ENCODE data around the gene GJB1.

Gene GJB1

DNA sequence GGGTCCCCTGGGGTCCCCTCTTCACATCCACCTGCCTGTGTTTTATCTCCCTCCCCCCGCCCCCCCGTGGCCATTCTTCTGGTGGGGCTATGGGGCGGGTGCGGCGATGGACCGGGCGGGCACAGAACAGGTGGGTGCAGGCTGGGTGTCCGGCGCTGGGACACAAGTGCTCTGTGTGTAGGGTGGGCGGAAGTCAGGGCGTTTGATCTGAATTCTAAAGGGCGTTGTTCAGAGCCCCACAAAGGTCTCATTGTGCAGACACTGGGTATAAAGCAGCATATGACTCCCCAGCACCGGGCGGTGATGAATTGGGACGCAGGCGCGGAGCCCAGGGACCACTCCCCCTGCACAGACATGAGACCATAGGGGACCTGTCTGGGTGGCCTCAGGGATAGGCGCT is at the start of gene GJB1:
Gene GJB1, plus strand, starts transcription at position 296 of the 400 bp plus-strand sequence. CDS start 484 bp downstream, outside the sequence.
- no peak within 1 kb of the TSS for H3K27ac ChIP-seq
- no peak for TF ChIP-seq ZFX (IDR thresholded peaks at IDR 0.05)
- TF ChIP-seq, protein P1, sequence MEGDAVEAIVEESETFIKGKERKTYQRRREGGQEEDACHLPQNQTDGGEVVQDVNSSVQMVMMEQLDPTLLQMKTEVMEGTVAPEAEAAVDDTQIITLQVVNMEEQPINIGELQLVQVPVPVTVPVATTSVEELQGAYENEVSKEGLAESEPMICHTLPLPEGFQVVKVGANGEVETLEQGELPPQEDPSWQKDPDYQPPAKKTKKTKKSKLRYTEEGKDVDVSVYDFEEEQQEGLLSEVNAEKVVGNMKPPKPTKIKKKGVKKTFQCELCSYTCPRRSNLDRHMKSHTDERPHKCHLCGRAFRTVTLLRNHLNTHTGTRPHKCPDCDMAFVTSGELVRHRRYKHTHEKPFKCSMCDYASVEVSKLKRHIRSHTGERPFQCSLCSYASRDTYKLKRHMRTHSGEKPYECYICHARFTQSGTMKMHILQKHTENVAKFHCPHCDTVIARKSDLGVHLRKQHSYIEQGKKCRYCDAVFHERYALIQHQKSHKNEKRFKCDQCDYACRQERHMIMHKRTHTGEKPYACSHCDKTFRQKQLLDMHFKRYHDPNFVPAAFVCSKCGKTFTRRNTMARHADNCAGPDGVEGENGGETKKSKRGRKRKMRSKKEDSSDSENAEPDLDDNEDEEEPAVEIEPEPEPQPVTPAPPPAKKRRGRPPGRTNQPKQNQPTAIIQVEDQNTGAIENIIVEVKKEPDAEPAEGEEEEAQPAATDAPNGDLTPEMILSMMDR (conservative IDR thresholded peaks at IDR 0.05): no peak

DNA sequence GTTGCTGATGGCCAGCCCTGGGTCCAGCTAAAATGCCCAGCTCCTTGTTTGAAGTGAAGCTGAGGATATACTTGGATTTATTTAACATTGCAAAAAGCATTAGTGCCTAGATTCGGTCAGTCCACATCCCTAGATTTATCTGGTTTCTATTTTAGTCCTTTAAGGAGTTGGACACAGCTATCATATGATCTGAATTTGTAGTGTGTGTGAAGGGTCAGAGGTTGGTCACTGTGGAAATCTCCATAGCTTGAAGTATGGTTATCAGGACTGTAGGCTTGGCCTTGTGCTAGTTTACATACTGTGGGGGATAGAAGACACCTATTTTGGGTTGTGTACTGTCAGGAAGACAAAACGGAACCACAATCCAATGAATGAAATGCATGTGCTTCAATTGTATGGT is 49.6 kb upstream of the GJB1 start:
- TF ChIP-seq, protein P1 (conservative IDR thresholded peaks at IDR 0.05): no peak
- no peak for TF ChIP-seq ZFX (IDR thresholded peaks at IDR 0.05)
- no peak overlapping the region for H3K27ac ChIP-seq

DNA sequence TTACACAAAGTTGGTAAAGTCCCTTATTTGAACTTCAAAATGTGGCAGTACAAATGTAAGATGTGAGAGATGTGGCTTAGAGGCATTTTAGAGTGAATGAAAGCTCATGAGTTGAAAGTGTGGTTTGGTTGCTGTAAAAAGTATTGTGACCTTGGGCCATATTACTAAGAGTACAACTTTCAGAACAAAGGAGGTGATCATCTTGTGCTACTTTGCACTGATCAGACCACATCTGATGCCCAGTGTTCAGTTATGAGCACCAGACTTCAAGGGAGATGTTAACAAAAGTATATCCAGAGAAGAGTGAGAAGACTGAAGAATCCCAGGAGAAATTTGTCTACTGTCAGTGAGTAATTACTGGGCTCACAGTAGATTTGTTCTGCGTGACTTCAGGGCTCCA is 48.2 kb upstream of the GJB1 start:
- no peak overlapping the region for H3K27ac ChIP-seq
- TF ChIP-seq, protein P1 (conservative IDR thresholded peaks at IDR 0.05): no peak
- TF ChIP-seq ZFX (IDR thresholded peaks at IDR 0.05): no peak

DNA sequence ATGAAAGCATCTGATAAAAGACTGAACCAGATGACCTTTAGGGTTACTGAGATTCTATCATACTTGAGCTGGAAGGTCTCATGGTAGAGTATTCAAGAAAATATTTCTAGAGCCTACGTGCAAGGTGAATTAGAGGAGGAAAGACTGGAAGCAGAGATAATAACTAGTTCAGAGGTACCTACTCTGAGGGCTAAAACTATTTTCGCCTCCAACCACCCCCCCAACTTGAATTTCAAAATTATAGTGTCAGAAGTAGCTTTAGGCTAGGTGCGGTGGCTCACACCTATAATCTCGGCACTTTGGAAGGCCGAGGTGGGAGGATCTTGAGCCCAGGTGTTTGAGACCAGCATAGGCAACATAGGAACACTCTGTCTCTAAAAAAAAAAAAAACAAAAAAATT is 47.5 kb upstream of the GJB1 start:
- H3K27ac ChIP-seq: no peak overlapping the region
- TF ChIP-seq ZFX (IDR thresholded peaks at IDR 0.05): no peak
- TF ChIP-seq, protein P1 (conservative IDR thresholded peaks at IDR 0.05): no peak

DNA sequence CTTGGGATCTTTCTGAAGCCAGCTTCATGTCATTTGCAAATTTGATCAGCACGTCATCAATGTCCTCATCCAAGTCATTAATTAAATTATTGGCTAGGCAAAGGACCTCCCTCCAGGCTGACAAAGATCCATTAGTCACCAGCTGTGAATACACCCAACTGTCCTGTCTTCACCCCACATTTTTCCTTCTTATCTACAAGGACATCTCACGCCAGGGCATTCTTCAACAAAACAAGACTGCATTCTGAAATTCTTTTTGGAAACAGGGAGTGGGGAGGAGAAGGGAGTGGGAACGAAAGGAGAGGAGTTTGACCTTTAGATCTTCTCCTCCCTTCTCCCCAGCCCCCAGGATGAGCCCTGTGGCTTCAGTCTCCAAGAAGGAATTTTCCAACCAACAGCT is 45.7 kb upstream of the GJB1 start:
- no peak overlapping the region for H3K27ac ChIP-seq
- TF ChIP-seq, protein P1 (conservative IDR thresholded peaks at IDR 0.05): no peak
- no peak for TF ChIP-seq ZFX (IDR thresholded peaks at IDR 0.05)

DNA sequence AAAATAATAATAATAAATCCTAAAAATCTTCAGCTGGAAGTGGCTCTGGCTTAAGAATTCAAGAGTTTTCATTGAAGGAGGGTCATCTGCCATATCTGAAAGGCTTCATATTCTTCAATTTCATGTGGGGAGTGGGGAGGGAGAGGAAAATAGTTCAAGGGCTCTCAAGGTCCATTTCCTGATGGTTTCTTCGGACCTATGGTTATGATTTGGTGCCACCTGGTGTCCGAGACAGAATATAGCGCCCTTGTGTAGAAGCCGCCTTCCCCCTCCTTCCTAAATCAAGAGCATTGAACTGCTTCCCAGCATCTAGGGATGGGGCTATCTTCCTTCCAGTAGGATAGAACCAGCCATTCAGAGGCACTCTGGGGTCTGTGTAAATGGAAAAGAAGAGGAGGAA is 44.1 kb upstream of the GJB1 start:
- H3K27ac ChIP-seq: no peak overlapping the region

DNA sequence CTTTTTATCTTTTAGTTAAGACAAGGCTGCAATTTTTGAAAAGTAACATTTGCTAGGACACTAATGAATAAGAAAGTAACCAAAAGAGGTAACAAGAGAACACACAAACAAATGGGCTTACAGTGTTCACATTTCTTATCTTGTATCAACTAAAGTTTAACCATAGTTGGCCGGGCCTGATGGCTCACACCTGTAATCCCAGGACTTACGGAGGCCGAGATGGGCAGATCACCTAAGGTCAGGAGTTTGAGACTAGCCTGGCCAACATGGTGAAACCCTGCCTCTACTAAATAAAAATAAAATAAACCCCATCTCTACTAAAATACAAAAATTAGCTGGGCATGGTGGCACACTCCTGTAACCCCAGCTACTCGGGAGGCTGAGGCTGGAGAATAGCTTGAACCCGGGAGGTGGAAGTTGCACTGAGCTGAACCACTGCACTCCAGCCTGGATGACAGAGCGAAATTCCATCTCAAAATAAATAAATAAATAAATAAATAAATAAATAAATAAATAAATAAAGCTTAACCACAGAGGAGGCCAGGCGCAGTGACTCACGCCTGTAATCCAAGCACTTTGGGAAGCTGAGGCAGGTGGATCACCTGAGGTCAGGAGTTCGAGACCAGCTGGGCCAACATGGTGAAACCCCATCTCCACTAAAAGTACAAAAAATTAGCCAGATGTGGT is 42.3 kb upstream of the GJB1 start:
- H3K27ac ChIP-seq: peak overlapping the region; percentile 95

More for the DNA sequence above, 44.1 kb upstream of the GJB1 start:
- TF ChIP-seq, protein P1 (conservative IDR thresholded peaks at IDR 0.05): peak; percentile 70
- TF ChIP-seq ZFX (IDR thresholded peaks at IDR 0.05): no peak

DNA sequence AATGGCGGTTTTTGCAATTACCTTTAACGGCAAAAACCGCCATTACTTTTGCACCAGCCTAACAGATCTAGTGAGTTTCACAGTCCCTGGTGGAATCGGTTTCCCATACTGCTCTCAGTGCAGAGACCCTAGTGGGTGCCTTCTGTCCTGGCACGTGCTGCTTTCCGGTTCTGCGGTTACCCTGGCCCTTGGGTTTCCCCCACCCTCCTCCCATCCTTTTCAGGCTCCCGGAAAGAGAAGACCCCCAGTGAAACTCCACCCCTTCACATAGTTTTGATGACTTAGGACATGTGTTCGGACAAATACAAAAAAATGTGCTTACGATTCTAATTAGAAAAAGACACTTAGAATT is 41.5 kb upstream of the GJB1 start:
- TF ChIP-seq ZFX (IDR thresholded peaks at IDR 0.05): no peak
- H3K27ac ChIP-seq: peak overlapping the region; percentile 95

Data from C4-2B (cell line).